Neural progenitor cell (in vitro differentiated cells): ENCODE data around the gene IFT88.

Experiments used
- EZH2 ChIP-seq: fragments of 200-600 bp; sonication (generic); IDR thresholded peaks from 2 replicates; pipeline ENCODE4 v1.6.1; 2017; ENCODE audit warnings: antibody characterized with exemption, mild to moderate bottlenecking, moderate library complexity
- TF ChIP-seq, protein P1 (sequence below): fragments of 200-600 bp; sonication (generic); IDR thresholded peaks from 2 replicates; pipeline ENCODE4 v1.5.1; 2017; ENCODE audit warnings: antibody characterized with exemption, mild to moderate bottlenecking

DNA sequence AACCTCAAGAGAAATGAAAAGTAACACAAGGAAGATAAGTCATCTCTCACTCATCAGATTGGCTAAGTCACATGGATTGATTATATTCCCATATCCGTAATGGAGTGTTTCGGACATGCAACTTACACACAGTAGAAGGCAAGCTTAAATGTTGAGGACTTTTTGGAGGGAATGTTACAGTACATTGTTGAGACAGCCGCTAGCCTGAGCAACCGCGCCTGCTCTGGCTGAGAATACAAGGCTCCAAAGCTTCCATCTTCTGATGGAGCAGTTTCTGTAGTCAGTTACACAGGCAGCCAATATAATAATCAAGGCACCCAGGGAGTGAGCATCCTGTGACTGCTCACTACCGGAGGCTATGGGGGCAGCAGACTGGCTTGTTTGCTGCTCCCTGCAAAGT, 40.3 kb upstream of the IFT88 start:
- TF ChIP-seq, protein P1, sequence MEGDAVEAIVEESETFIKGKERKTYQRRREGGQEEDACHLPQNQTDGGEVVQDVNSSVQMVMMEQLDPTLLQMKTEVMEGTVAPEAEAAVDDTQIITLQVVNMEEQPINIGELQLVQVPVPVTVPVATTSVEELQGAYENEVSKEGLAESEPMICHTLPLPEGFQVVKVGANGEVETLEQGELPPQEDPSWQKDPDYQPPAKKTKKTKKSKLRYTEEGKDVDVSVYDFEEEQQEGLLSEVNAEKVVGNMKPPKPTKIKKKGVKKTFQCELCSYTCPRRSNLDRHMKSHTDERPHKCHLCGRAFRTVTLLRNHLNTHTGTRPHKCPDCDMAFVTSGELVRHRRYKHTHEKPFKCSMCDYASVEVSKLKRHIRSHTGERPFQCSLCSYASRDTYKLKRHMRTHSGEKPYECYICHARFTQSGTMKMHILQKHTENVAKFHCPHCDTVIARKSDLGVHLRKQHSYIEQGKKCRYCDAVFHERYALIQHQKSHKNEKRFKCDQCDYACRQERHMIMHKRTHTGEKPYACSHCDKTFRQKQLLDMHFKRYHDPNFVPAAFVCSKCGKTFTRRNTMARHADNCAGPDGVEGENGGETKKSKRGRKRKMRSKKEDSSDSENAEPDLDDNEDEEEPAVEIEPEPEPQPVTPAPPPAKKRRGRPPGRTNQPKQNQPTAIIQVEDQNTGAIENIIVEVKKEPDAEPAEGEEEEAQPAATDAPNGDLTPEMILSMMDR = no peak
- no peak for TF ChIP-seq EZH2
